Measurements from ENCODE around the gene CDKL2. TPM values are rescaled to one million over a fixed set of nuclear protein-coding genes. Genes with fewer than 3 reads are reported as not detected.
"Not testable (repeated sequence)": the region's sequence is repeated elsewhere in the genome, so short reads cannot be mapped to it uniquely, and the experiment has no call there.

Gene CDKL2
- total and polyA plus RNA-seq, 2 donors (not counting 1 experiment from before 2014, with no cell fraction given), result 0.81 TPM; not detected in 1

DNA sequence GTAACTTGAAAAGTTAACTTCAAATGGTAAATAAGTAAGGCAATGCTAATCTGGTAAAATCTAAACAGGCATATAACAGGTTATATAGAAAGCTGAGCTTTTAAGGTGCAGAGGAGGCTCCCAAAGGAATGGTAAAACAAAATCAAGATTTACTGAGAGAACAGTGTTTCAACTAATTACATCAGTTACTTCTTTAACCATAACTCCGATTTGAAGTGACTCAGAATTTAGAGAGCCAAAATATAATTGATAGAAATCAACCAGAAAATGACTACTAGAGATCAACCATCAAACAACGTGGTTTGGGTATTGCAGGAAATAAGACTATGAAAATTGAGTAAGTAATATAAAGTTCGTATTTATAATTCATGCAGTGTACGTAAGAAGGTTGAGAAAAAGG, 36.0 kb upstream of the CDKL2 start:
- peaks cover 2 to 17% of the 10 kb centered on the region in 2 experiments for H3K36me3 ChIP-seq (replicated peaks in 1 of 2; ENCODE audit: control extremely low read depth in 1 of 2, control insufficient read depth in 1 of 2, extremely low read depth in 1 of 2, insufficient read depth in 2 of 2, low read length in 1 of 2)
- no peak overlapping the region for H2AFZ ChIP-seq (ENCODE audit: insufficient read depth, low read depth, low read length, poor library complexity, severe bottlenecking)
- intact Hi-C loops (cut with micrococcal nuclease), result no loop called here
- WGBS (ENCODE audit: insufficient coverage), result no CpG with 5 or more reads among the region's 4 CpGs
- no peaks in the 10 kb centered on the region for H3K9me3 ChIP-seq (ENCODE audit: control extremely low read depth in 1 of 3, control insufficient read depth in 2 of 3, insufficient read depth in 1 of 3, low read length in 2 of 3)
- Mint-ChIP-seq H3K4me3 (no peak overlapping the region), H3K27ac (no peak overlapping the region), H3K9me3 (ENCODE audit: insufficient read depth) (no peaks in the 10 kb centered on the region), H3K4me1 (peaks cover 55% of the 10 kb centered on the region), H3K27me3 (no peaks in the 10 kb centered on the region)
- ChIA-PET CTCF (no interaction called here), POLR2A (interaction anchor here (0.7 kb wide), 1 partner anchor 87 kb away, joined by 5 read pairs; no protein-coding TSS in a partner anchor)
- peaks cover 100% of the 10 kb centered on the region for H3K79me2 ChIP-seq (ENCODE audit: control insufficient read depth, insufficient read depth, low read length)
- H3K4me2 ChIP-seq (replicated peaks; ENCODE audit: low read depth, low read length, poor library complexity, severe bottlenecking), result no peak overlapping the region
- H4K20me1 ChIP-seq (ENCODE audit: control insufficient read depth, insufficient read depth, low read length, poor library complexity, severe bottlenecking), result peaks cover 93% of the 10 kb centered on the region
- no peak overlapping the region for H3K4me3 ChIP-seq (ENCODE audit: control extremely low read depth in 1 of 5, extremely low read depth in 1 of 5, insufficient read depth in 1 of 5, low read depth in 2 of 5, low read length in 4 of 5)
- DNase-seq (no peak), ATAC-seq (ENCODE audit: low read depth) (no peak)
- peaks cover 27 to 37% of the 10 kb centered on the region in 2 donors for H3K4me1 ChIP-seq (ENCODE audit: control insufficient read depth in 2 of 2, insufficient read depth in 2 of 2, low read length in 2 of 2)
- H3K9ac ChIP-seq (ENCODE audit: low read length), result no peak overlapping the region
- TF ChIP-seq CTCF (IDR thresholded peaks at IDR 0.05) (no peak), EZH2 (IDR thresholded peaks at IDR 0.05; ENCODE audit: borderline replicate concordance, insufficient read depth, low read depth, low read length, poor library complexity, severe bottlenecking) (no peak)
- no peaks in the 10 kb centered on the region for H3K27me3 ChIP-seq (replicated peaks in 1 of 4; ENCODE audit: control extremely low read depth in 1 of 4, control insufficient read depth in 3 of 4, insufficient read depth in 4 of 4, low read length in 3 of 4)
- peak overlapping the region in 1 of 2 donors; percentile 18 for H3K27ac ChIP-seq (ENCODE audit: low read length in 2 of 2)

GRCh38 chr4:75664604-75665003, 34.3 kb upstream of the CDKL2 start:
- H3K9ac ChIP-seq (ENCODE audit: low read length); H3K27me3 ChIP-seq (replicated peaks in 1 of 4; ENCODE audit: control extremely low read depth in 1 of 4, control insufficient read depth in 3 of 4, insufficient read depth in 4 of 4, low read length in 3 of 4); H3K27me3 Mint-ChIP-seq; POLR2A ChIA-PET; H3K9me3 Mint-ChIP-seq (ENCODE audit: insufficient read depth); intact Hi-C loops (cut with micrococcal nuclease); ATAC-seq (ENCODE audit: low read depth); H3K27ac Mint-ChIP-seq; DNase-seq; H3K4me2 ChIP-seq (replicated peaks; ENCODE audit: low read depth, low read length, poor library complexity, severe bottlenecking); H3K4me3 Mint-ChIP-seq; H3K9me3 ChIP-seq (ENCODE audit: control extremely low read depth in 1 of 3, control insufficient read depth in 2 of 3, insufficient read depth in 1 of 3, low read length in 2 of 3); H3K4me3 ChIP-seq (ENCODE audit: control extremely low read depth in 1 of 5, extremely low read depth in 1 of 5, insufficient read depth in 1 of 5, low read depth in 2 of 5, low read length in 4 of 5); H2AFZ ChIP-seq (ENCODE audit: insufficient read depth, low read depth, low read length, poor library complexity, severe bottlenecking); H3K27ac ChIP-seq (ENCODE audit: low read length in 2 of 2): not testable (repeated sequence)
- Histone ChIP-seq H4K20me1 (ENCODE audit: control insufficient read depth, insufficient read depth, low read length, poor library complexity, severe bottlenecking) (peaks cover 90% of the 10 kb centered on the region), H3K4me1 (ENCODE audit: control insufficient read depth in 2 of 2, insufficient read depth in 2 of 2, low read length in 2 of 2) (peaks cover 16 to 29% of the 10 kb centered on the region in 2 donors), H3K36me3 (replicated peaks in 1 of 2; ENCODE audit: control extremely low read depth in 1 of 2, control insufficient read depth in 1 of 2, extremely low read depth in 1 of 2, insufficient read depth in 2 of 2, low read length in 1 of 2) (peaks cover 2 to 33% of the 10 kb centered on the region in 2 experiments), H3K79me2 (ENCODE audit: control insufficient read depth, insufficient read depth, low read length) (peaks cover 100% of the 10 kb centered on the region)
- no CpG with 5 or more reads among the region's 3 CpGs for WGBS (ENCODE audit: insufficient coverage)
- CTCF ChIA-PET, result interaction anchor here (1.2 kb wide), 1 partner anchor 59 kb away, joined by 4 read pairs; the partner anchor contains the start of gene USO1
- H3K4me1 Mint-ChIP-seq, result peaks cover 46% of the 10 kb centered on the region

Data from B cell (primary cell).